GM12892 (cell line): ENCODE data around the gene OSBPL10.
"Not testable (repeated sequence)": the region's sequence is repeated elsewhere in the genome, so short reads cannot be mapped to it uniquely, and the experiment has no call there.

Experiments used
- DNase-seq: peaks from one replicate; pipeline ENCODE4 v3.0.0; 2011; ENCODE audit not compliant: insufficient read length
- FAIRE-seq: peaks from 2 replicates; lab custom pipeline; 2011; peaks lifted over from hg19 to GRCh38; lab: Jason Lieb, UNC
- POLR2A ChIP-seq: IDR thresholded peaks from 2 replicates; pipeline ENCODE4 v1.6.1; 2011; ENCODE audit warnings: low read depth, low read length, control low read depth
- POLR2AphosphoS5 ChIP-seq: IDR thresholded peaks from 2 replicates; pipeline ENCODE4 v1.6.1; 2011; ENCODE audit warnings: low read depth, low read length, control low read depth
- TAF1 ChIP-seq: IDR thresholded peaks from 2 replicates; pipeline ENCODE4 v1.6.1; 2011; ENCODE audit warnings: low read depth, mild to moderate bottlenecking, control low read depth, low read length, borderline replicate concordance

The OSBPL10 gene

GRCh38 chr3:32004113-32004765, 23.2 kb upstream of the OSBPL10 start:
- no peak for DNase-seq
- no peak for FAIRE-seq
- no peak for TF ChIP-seq TAF1
- no peak for TF ChIP-seq POLR2A
- TF ChIP-seq POLR2AphosphoS5: no peak

- TF ChIP-seq POLR2AphosphoS5 (no peak), TAF1 (no peak), POLR2A (no peak)
- FAIRE-seq (no peak), DNase-seq (no peak)
Observed at GRCh38 chr3:32003380-32003779, 22.3 kb upstream of the OSBPL10 start.

- FAIRE-seq (no peak), DNase-seq (no peak)
- no peak for TF ChIP-seq TAF1
- TF ChIP-seq POLR2AphosphoS5: no peak
- TF ChIP-seq POLR2A: no peak
Observed at GRCh38 chr3:32002561-32003368, 21.7 kb upstream of the OSBPL10 start.

GRCh38 chr3:32000877-32001276, 19.8 kb upstream of the OSBPL10 start:
- FAIRE-seq: no peak
- no peak for TF ChIP-seq POLR2A
- no peak for TF ChIP-seq POLR2AphosphoS5
- TF ChIP-seq TAF1: no peak
- no peak for DNase-seq

GRCh38 chr3:31999907-32000439, 18.9 kb upstream of the OSBPL10 start:
- FAIRE-seq: peak; percentile 81
- TF ChIP-seq POLR2AphosphoS5: no peak
- TF ChIP-seq POLR2A: no peak
- TF ChIP-seq TAF1: no peak
- DNase-seq: no peak

- DNase-seq (no peak), FAIRE-seq (no peak)
- TF ChIP-seq POLR2A: no peak
- TF ChIP-seq TAF1: no peak
- no peak for TF ChIP-seq POLR2AphosphoS5
Observed at GRCh38 chr3:31997500-31997899, 16.4 kb upstream of the OSBPL10 start.

GRCh38 chr3:31996195-31996594, 15.1 kb upstream of the OSBPL10 start:
- TF ChIP-seq POLR2AphosphoS5: no peak

GRCh38 chr3:31995026-31995425, 14.0 kb upstream of the OSBPL10 start:
- FAIRE-seq, DNase-seq: not testable (repeated sequence)

More at GRCh38 chr3:31996195-31996594, 15.1 kb upstream of the OSBPL10 start:
- DNase-seq (no peak), FAIRE-seq (no peak)

- TF ChIP-seq POLR2A (no peak), POLR2AphosphoS5 (no peak)
- DNase-seq: no peak
- FAIRE-seq: no peak
Observed at GRCh38 chr3:31993843-31994242, 12.8 kb upstream of the OSBPL10 start.

- FAIRE-seq, DNase-seq: not testable (repeated sequence)
Observed at GRCh38 chr3:31992995-31993394, 11.9 kb upstream of the OSBPL10 start.

GRCh38 chr3:31988271-31988670, 7.2 kb upstream of the OSBPL10 start:
- DNase-seq: no peak
- TF ChIP-seq TAF1 (no peak), POLR2A (no peak), POLR2AphosphoS5 (no peak)
- FAIRE-seq: no peak

- DNase-seq: no peak
- TF ChIP-seq POLR2A: no peak
- FAIRE-seq: no peak
Observed at GRCh38 chr3:31985831-31986230, 4.8 kb upstream of the OSBPL10 start.
